ENCODE measurements around the gene TTLL7. TPM values are rescaled to one million over a fixed set of nuclear protein-coding genes. Genes with fewer than 3 reads are reported as not detected.
"Not testable (repeated sequence)": the region's sequence is repeated elsewhere in the genome, so short reads cannot be mapped to it uniquely, and the experiment has no call there.

TTLL7 gene
- total RNA-seq, 4 donors from 2014 or later: 0.95 to 7.6 (median 3.8) TPM

DNA sequence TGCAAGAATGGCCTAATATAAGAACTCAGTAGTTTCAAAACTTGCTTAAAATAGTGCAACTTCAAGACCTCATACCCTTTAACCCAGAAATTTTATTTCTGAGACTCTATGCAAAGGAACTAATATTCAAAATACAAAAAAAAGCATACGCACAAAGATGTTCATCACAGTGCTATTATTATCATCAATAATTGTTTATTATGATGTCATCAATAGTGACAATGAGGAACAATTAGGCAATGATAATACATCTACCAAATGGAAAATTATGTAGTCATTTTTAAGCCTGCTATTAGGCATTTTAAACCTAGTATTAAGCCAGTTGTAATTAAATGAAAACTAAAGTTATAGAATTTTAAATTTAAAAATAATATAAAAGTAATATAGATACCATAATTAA, 3.3 kb downstream of the TTLL7 start:
- intact Hi-C loops (cut with DNase I; ENCODE audit: low total_unique reads): no loop called here
- no peak for DNase-seq (ENCODE audit: low spot score in 2 of 2)
- WGBS, 2 donors: 89 to 91% methylated on average over 1 of the region's 1 CpG
- TF ChIP-seq CTCF (IDR thresholded peaks at IDR 0.05): no peak
- no peak for TF ChIP-seq POLR2A (IDR thresholded peaks at IDR 0.05)
- no peak overlapping the region for H3K4me3 ChIP-seq (ENCODE audit: low read depth, poor library complexity, severe bottlenecking)

DNA sequence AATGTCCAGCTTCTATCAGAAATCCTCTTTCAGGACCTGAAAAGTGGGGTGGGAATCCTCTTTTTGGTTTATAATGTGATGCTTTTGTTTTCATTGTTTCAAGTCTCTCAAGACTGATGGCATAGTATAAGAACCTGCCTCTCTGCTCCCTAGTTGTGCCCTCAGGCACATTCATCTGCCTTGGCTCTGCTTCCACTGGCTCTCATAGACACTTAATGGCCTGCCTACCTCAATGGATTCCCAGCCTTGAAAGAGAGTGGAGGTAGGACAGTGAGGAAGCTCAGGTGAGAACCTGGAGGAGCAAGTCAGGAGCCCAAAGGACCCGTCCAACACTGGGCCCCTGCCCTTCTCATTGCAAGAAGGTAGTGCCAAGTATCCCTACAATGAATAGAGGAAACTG, 4.8 kb downstream of the TTLL7 start:
- 50 to 76% methylated on average over 1 of the region's 1 CpG for WGBS, 2 donors
- TF ChIP-seq POLR2A (IDR thresholded peaks at IDR 0.05) (no peak), CTCF (IDR thresholded peaks at IDR 0.05) (no peak)
- H3K4me3 ChIP-seq (ENCODE audit: low read depth, poor library complexity, severe bottlenecking): no peak overlapping the region
- no peak for DNase-seq (ENCODE audit: low spot score in 2 of 2)
- intact Hi-C loops (cut with DNase I; ENCODE audit: low total_unique reads): no loop called here

DNA sequence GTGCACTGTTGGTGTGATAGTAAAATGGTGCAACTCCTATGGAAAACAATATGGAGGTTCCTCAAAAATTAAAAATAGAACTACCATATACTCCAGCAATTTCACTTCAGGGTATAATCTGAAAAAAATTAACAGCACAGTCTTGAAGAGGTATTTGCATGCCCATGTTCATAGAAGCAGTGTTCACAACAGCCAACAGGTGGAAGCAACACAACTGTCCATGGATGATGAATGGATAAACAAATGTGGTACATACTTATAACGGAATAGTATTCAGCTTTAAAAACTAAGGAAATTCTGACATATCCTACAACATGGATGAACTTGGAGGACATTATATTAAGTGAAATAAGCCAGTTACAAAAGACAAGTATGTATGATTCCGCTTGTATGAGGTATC, 8.2 kb downstream of the TTLL7 start:
- 91 to 96% methylated on average over 2 of the region's 2 CpGs for WGBS, 2 donors
- DNase-seq (ENCODE audit: low spot score in 2 of 2): no peak
- TF ChIP-seq POLR2A (IDR thresholded peaks at IDR 0.05) (no peak), CTCF (IDR thresholded peaks at IDR 0.05) (no peak)
- intact Hi-C loops (cut with DNase I; ENCODE audit: low total_unique reads): no loop called here
- no peak overlapping the region for H3K4me3 ChIP-seq (ENCODE audit: low read depth, poor library complexity, severe bottlenecking)

DNA sequence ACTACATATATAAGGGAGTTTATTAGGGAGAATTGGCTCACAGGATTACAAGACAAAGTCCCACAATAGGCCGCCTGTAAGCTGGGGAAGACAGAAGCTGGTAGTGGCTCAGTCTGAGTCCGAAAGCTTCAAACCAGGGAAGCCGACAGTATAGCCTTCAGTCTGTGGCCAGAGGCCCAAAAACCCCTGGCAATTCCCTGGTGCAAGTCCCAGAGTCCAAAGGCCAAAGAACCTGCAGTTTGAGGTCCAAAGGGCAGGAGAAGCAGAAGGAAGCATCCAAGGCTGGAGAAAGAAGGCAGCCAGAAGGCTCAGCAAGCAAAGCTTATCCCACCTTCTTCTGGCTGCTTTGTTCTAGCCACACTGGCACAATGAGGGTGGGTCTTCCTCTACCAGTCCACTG, 13.9 kb downstream of the TTLL7 start:
- intact Hi-C loops (cut with DNase I; ENCODE audit: low total_unique reads): no loop called here
- 92 to 94% methylated on average over 3 of the region's 3 CpGs for WGBS, 2 donors

DNA sequence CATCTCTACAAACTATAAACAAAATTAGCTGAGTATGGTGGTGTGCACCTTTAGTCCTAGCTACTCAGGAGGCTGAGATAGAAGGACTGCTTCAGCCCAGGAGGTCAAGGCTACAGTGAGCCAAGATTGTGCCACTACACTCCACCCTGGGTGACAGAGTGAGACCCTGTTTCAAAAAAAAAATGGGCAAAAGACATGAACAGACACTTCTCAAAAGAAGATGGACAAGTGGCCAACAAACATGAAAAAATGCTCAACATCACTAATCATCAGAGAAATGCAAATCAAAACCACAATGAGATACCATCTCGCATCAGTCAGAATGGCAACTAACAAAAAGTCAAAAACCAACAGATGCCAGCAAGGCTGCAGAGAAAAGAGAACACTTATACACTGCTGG, 15.0 kb downstream of the TTLL7 start:
- WGBS, 2 donors: 88 to 91% methylated on average over 1 of the region's 1 CpG
- not testable (repeated sequence) for H3K4me3 ChIP-seq (ENCODE audit: low read depth, poor library complexity, severe bottlenecking); DNase-seq (ENCODE audit: low spot score in 2 of 2)

More for the DNA sequence above, 13.9 kb downstream of the TTLL7 start:
- DNase-seq (ENCODE audit: low spot score in 2 of 2): no peak
- H3K4me3 ChIP-seq (ENCODE audit: low read depth, poor library complexity, severe bottlenecking): no peak overlapping the region
- no peak for TF ChIP-seq POLR2A (IDR thresholded peaks at IDR 0.05)
- TF ChIP-seq CTCF (IDR thresholded peaks at IDR 0.05): no peak

GRCh38 chr1:83978056-83978455, 20.9 kb downstream of the TTLL7 start:
- DNase-seq (ENCODE audit: low spot score in 2 of 2): no peak
- TF ChIP-seq POLR2A (IDR thresholded peaks at IDR 0.05) (no peak), CTCF (IDR thresholded peaks at IDR 0.05) (no peak)
- no peak overlapping the region for H3K4me3 ChIP-seq (ENCODE audit: low read depth, poor library complexity, severe bottlenecking)
- 76 to 88% methylated on average over 1 of the region's 1 CpG for WGBS, 2 donors
- intact Hi-C loops (cut with DNase I; ENCODE audit: low total_unique reads): no loop called here

More for the DNA sequence above, 15.0 kb downstream of the TTLL7 start:
- intact Hi-C loops (cut with DNase I; ENCODE audit: low total_unique reads): not testable (repeated sequence)
